Fibroblast of lung (primary cell): ENCODE data around the gene ASTN2. TPM values are rescaled to one million over a fixed set of nuclear protein-coding genes. Genes with fewer than 3 reads are reported as not detected.

Experiments used
- DNase-seq, 2 donors: peaks; one replicate each; pipeline versions ENCODE4 v3.0.0 to v3.0.0-alpha.2; 2010; ENCODE audit warnings: low read depth in 2 of 2
- H2AFZ ChIP-seq: 2 replicates; pipeline ENCODE4 v1.5.1; 2012; ENCODE audit warnings: low read length, control low read depth, inconsistent platforms
- H3K27ac ChIP-seq: 2 replicates; pipeline ENCODE4 v1.5.1; 2011; ENCODE audit warnings: low read length, control low read depth; ENCODE audit not compliant: insufficient read depth
- H3K27me3 ChIP-seq: 2 replicates; pipeline ENCODE4 v1.5.1; 2011; ENCODE audit warnings: mild to moderate bottlenecking, low read length; ENCODE audit not compliant: control insufficient read depth, insufficient read depth
- H3K36me3 ChIP-seq: 2 replicates; pipeline ENCODE4 v1.5.1; 2011; ENCODE audit warnings: low read length; ENCODE audit not compliant: control insufficient read depth, insufficient read depth
- H3K4me1 ChIP-seq: 2 replicates; pipeline ENCODE4 v1.5.1; 2011; ENCODE audit warnings: low read length; ENCODE audit not compliant: control insufficient read depth, insufficient read depth; ENCODE audit errors: extremely low read depth
- H3K4me2 ChIP-seq: 2 replicates; pipeline ENCODE4 v1.5.1; 2011; ENCODE audit warnings: low read length, control low read depth; ENCODE audit not compliant: insufficient read depth; ENCODE audit errors: extremely low read depth
- H3K4me3 ChIP-seq, 4 experiments: fragments of 200-600 bp in 1 of 4; sonication (generic) in 1 of 4; replicated peaks in 1 of 4; 2 replicates each; pipeline ENCODE4 v1.5.1; 2011 to 2016; ENCODE audit warnings: low read length in 4 of 4, low read depth in 3 of 4, mild to moderate bottlenecking in 3 of 4, control low read depth in 2 of 4, inconsistent platforms in 1 of 4, mixed read lengths in 1 of 4; ENCODE audit not compliant: insufficient read depth in 1 of 4; ENCODE audit errors: control extremely low read depth in 1 of 4
- H3K79me2 ChIP-seq: 2 replicates; pipeline ENCODE4 v1.5.1; 2012; ENCODE audit warnings: mild to moderate bottlenecking, low read length, inconsistent platforms; ENCODE audit not compliant: control insufficient read depth, insufficient read depth
- H3K9ac ChIP-seq: 2 replicates; pipeline ENCODE4 v1.5.1; 2011; ENCODE audit warnings: mild to moderate bottlenecking, low read length, control low read depth; ENCODE audit not compliant: insufficient read depth
- H3K9me3 ChIP-seq: 2 replicates; pipeline ENCODE4 v1.5.1; 2012; ENCODE audit warnings: low read depth, low read length; ENCODE audit not compliant: control insufficient read depth, insufficient read depth
- H4K20me1 ChIP-seq: 2 replicates; pipeline ENCODE4 v1.5.1; 2011; ENCODE audit warnings: low read length; ENCODE audit not compliant: control insufficient read depth, insufficient read depth; ENCODE audit errors: extremely low read depth
- EZH2 ChIP-seq: IDR thresholded peaks from 2 replicates; pipeline ENCODE4 v1.5.1; 2012; ENCODE audit warnings: low read length, control low read depth, mild to moderate bottlenecking; ENCODE audit errors: missing control alignments
- polyA plus RNA-seq, 2 donors: library from polyadenylated mRNA; depleted of rRNA in 1 of 2; stranded (reverse) in 1 of 2; unstranded in 1 of 2; fragments of >200 nt; gene quantifications; 2 replicates each; pipeline ENCODE4 v1.2.1, GENCODE V29; 2011 to 2012; ENCODE audit warnings: missing spikeins in 1 of 2
- total RNA-seq: library from RNA; depleted of rRNA; stranded (reverse); fragments of >200 nt; gene quantifications from 2 replicates; pipeline ENCODE4 v1.2.1, GENCODE V29; 2014
- TF ChIP-seq, protein P1 (sequence below), 2 donors: IDR thresholded peaks in 1 of 2; conservative IDR thresholded peaks in 1 of 2; 1 replicate in 1 of 2; 2 replicates in 1 of 2; pipeline ENCODE4 v1.5.1; 2011 to 2012; ENCODE audit warnings: low read length in 2 of 2, control low read depth in 1 of 2, inconsistent platforms in 1 of 2, low read depth in 1 of 2, mild to moderate bottlenecking in 1 of 2

ASTN2 gene
- total and polyA plus RNA-seq, 2 donors (not counting 1 experiment from before 2014, with no cell fraction given) = 2.2 to 19.2 TPM

DNA sequence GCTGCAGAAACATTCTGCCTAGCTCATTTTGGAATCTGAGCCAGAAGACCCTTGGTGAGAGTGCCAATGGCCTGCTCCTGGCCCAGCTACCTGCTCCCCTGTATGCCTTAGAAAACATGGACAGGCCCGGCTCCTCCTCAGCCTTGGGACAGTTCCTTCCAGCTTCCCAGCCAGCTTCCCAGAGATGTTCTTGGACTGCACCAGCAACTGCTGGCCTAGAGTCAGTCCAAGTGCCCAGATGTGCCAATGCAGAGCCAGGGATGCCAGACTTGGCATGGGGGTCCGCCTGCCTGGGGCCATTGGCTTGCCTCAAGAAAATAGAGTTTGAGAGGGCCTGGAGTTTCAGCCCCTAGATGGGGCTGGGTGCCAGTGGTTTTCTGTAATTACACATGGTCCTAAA, 870.0 kb downstream of the ASTN2 start:
- Histone ChIP-seq H3K36me3 (no peaks in the 10 kb centered on the region), H3K79me2 (no peaks in the 10 kb centered on the region), H4K20me1 (no peaks in the 10 kb centered on the region), H3K9me3 (no peaks in the 10 kb centered on the region), H3K4me2 (no peak overlapping the region), H3K4me1 (peaks cover 36% of the 10 kb centered on the region), H3K9ac (no peak overlapping the region), H3K27me3 (no peaks in the 10 kb centered on the region), H2AFZ (no peak overlapping the region), H3K4me3 (no peak overlapping the region), H3K27ac (peak overlapping the region; percentile 57)
- TF ChIP-seq, protein P1, sequence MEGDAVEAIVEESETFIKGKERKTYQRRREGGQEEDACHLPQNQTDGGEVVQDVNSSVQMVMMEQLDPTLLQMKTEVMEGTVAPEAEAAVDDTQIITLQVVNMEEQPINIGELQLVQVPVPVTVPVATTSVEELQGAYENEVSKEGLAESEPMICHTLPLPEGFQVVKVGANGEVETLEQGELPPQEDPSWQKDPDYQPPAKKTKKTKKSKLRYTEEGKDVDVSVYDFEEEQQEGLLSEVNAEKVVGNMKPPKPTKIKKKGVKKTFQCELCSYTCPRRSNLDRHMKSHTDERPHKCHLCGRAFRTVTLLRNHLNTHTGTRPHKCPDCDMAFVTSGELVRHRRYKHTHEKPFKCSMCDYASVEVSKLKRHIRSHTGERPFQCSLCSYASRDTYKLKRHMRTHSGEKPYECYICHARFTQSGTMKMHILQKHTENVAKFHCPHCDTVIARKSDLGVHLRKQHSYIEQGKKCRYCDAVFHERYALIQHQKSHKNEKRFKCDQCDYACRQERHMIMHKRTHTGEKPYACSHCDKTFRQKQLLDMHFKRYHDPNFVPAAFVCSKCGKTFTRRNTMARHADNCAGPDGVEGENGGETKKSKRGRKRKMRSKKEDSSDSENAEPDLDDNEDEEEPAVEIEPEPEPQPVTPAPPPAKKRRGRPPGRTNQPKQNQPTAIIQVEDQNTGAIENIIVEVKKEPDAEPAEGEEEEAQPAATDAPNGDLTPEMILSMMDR (conservative IDR thresholded peaks at IDR 0.05 in 1 of 2, IDR thresholded peaks at IDR 0.05 in 1 of 2; ENCODE audit: low read depth in 1 of 2, low read length in 2 of 2) = no peak
- no peak for TF ChIP-seq EZH2
- DNase-seq = no peak

DNA sequence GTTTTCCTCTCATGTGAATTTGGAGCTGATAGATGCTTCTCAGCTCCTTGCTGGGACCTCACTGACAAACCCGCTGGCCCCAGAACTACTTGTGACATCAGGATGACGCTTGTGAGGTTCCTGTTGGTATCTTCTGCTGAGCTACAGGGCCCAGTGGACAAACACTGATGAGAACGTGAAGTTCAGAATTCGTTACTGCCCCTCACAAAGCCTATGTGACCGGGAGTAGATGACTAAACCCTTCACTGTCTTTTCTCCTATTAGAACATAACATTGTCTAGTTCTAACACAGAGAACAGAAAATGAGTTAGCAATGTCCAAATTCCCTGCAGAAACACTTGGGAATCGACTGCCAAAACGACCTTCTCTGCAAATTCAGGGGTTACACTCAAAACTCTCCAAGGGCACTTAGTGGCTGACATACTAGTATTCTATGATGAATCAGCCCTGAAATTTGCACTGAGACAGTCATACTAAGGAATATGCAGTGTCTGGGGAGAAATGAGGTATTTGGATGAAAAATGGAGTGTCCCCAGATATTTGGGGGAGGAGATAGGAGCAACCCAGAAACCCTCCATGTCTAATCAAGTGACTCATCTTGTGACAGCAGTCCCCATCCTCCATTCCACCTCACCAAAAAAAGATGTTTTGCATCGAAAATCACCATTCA, 871.0 kb downstream of the ASTN2 start:
- H3K9me3 ChIP-seq = no peaks in the 10 kb centered on the region
- TF ChIP-seq EZH2 = no peak
- TF ChIP-seq, protein P1 (conservative IDR thresholded peaks at IDR 0.05 in 1 of 2, IDR thresholded peaks at IDR 0.05 in 1 of 2; ENCODE audit: low read depth in 1 of 2, low read length in 2 of 2) = no peak
- no peaks in the 10 kb centered on the region for H3K27me3 ChIP-seq
- peak overlapping the region; percentile 57 for H3K27ac ChIP-seq
- no peak overlapping the region for H3K4me3 ChIP-seq
- H3K36me3 ChIP-seq = no peaks in the 10 kb centered on the region
- H2AFZ ChIP-seq = no peak overlapping the region
- H3K4me1 ChIP-seq = peaks cover 27% of the 10 kb centered on the region
- no peaks in the 10 kb centered on the region for H4K20me1 ChIP-seq
- H3K4me2 ChIP-seq = peak overlapping the region; percentile 29
- peak; percentile 65 to 89 for DNase-seq
- H3K79me2 ChIP-seq = no peaks in the 10 kb centered on the region
- no peak overlapping the region for H3K9ac ChIP-seq

DNA sequence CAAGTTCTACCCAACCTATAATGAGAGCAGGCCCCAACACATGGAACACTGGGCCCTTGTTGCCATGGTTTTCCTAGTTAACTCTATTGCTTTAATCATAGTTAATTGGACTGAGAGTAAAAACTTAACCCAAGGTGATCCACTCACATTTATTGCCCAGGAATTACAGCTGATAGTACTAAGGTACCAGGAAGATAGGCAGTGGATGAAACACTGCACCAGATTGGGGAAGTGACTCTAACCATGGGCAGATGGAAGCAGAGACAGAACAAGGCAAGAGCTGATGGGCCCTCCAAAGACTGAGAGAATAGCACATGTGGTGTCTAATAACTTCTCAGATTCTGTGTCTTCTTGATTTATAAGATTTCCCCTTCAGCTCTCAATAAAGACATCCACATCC, 873.5 kb downstream of the ASTN2 start:
- no peak overlapping the region for H3K4me3 ChIP-seq

More for the DNA sequence above, 873.5 kb downstream of the ASTN2 start:
- no peak overlapping the region for H2AFZ ChIP-seq
- H3K9me3 ChIP-seq = no peaks in the 10 kb centered on the region
- no peaks in the 10 kb centered on the region for H4K20me1 ChIP-seq
- H3K4me1 ChIP-seq = peaks cover 10% of the 10 kb centered on the region
- H3K27me3 ChIP-seq = no peaks in the 10 kb centered on the region
- no peak overlapping the region for H3K9ac ChIP-seq
- H3K36me3 ChIP-seq = no peaks in the 10 kb centered on the region
- H3K4me2 ChIP-seq = no peak overlapping the region
- no peak overlapping the region for H3K27ac ChIP-seq
- no peak for TF ChIP-seq EZH2
- TF ChIP-seq, protein P1 (conservative IDR thresholded peaks at IDR 0.05 in 1 of 2, IDR thresholded peaks at IDR 0.05 in 1 of 2; ENCODE audit: low read depth in 1 of 2, low read length in 2 of 2) = no peak
- DNase-seq = no peak
- no peaks in the 10 kb centered on the region for H3K79me2 ChIP-seq
